Measurements from ENCODE around the gene RPS15.

GRCh38 chr19:1473085-1473851, 35.1 kb downstream of the RPS15 start:
- TF ChIP-seq EZH2 (IDR thresholded peaks at IDR 0.05; ENCODE audit: borderline replicate concordance, low read depth, low read length, poor library complexity, severe bottlenecking): no peak
- no peak for TF ChIP-seq CTCF (conservative IDR thresholded peaks at IDR 0.05; ENCODE audit: low read depth, low read length)
